SK-N-SH (cell line): ENCODE data around the gene CAMK2D. TPM values are rescaled to one million over a fixed set of nuclear protein-coding genes. Genes with fewer than 3 reads are reported as not detected.

ENCODE experiments used
- CTCF ChIA-PET: fragments of 300-600, 350-600 bp; formaldehyde crosslinking; extraction: SDS; loops from one replicate; lab custom pipeline; 2021; lab: Yijun Ruan, JAX
- POLR2A ChIA-PET: fragments of 350-600 bp; sonication (Branson Sonifier 250); formaldehyde crosslinking; extraction: SDS; loops from one replicate; lab custom pipeline; 2020; ENCODE audit warnings: antibody characterized with exemption, inconsistent platforms; lab: Yijun Ruan, JAX
- DNase-seq: peaks from one replicate; pipeline ENCODE4 v3.0.0; 2012
- H2AFZ ChIP-seq: fragments of 200-600 bp; sonication (generic); 2 replicates; pipeline ENCODE4 v1.8.1; 2016; ENCODE audit warnings: antibody characterized with exemption, mild to moderate bottlenecking, low read depth
- H3F3A ChIP-seq: fragments of 200-600 bp; sonication (generic); replicated peaks from 2 replicates; pipeline ENCODE3; 2016; ENCODE audit warnings: antibody characterized with exemption, mild to moderate bottlenecking; ENCODE audit not compliant: insufficient read depth
- H3K27ac ChIP-seq, 2 experiments: fragments of 200-500 bp in 1 of 2; fragments of 200-600 bp in 1 of 2; sonication (Bioruptor generic) in 1 of 2; sonication (generic), shearing (Covaris generic) in 1 of 2; 2 replicates each; pipeline versions ENCODE4 v1.5.1 to v1.6.1; 2014 to 2016; ENCODE audit warnings: low read depth in 2 of 2, inconsistent platforms in 1 of 2, low read length in 1 of 2, mild to moderate bottlenecking in 1 of 2, mixed read lengths in 1 of 2
- H3K27me3 ChIP-seq: fragments of 200-600 bp; sonication (generic), shearing (Covaris generic); 2 replicates; pipeline ENCODE4 v1.6.1; 2016; ENCODE audit warnings: mixed run types; ENCODE audit not compliant: insufficient read depth
- H3K36me3 ChIP-seq, 2 experiments: fragments of 200-500 bp in 1 of 2; fragments of 200-600 bp in 1 of 2; sonication (Bioruptor generic) in 1 of 2; sonication (generic) in 1 of 2; replicated peaks in 1 of 2; 2 replicates each; pipeline versions ENCODE3 to v1.5.1; 2014 to 2016; ENCODE audit warnings: low read length in 1 of 2, mild to moderate bottlenecking in 1 of 2; ENCODE audit not compliant: insufficient read depth in 2 of 2, control insufficient read depth in 1 of 2
- H3K4me1 ChIP-seq, 2 experiments: fragments of 200-500 bp in 1 of 2; fragments of 200-600 bp in 1 of 2; sonication (Bioruptor generic) in 1 of 2; sonication (generic), shearing (Covaris generic) in 1 of 2; 2 replicates each; pipeline versions ENCODE4 v1.5.1 to v1.6.1; 2014 to 2016; ENCODE audit warnings: low read depth in 1 of 2, low read length in 1 of 2, mixed run types in 1 of 2; ENCODE audit not compliant: insufficient read depth in 2 of 2, control insufficient read depth in 1 of 2
- H3K4me2 ChIP-seq: fragments of 200-600 bp; sonication (generic), shearing (Covaris generic); 2 replicates; pipeline ENCODE4 v1.6.1; 2017; ENCODE audit warnings: mixed run types
- H3K4me3 ChIP-seq, 2 experiments: fragments of 200-500 bp in 1 of 2; fragments of 200-600 bp in 1 of 2; sonication (Bioruptor generic) in 1 of 2; sonication (generic), shearing (Covaris generic) in 1 of 2; 2 replicates each; pipeline versions ENCODE4 v1.5.1 to v1.8.1; 2014 to 2016; ENCODE audit warnings: low read depth in 2 of 2, inconsistent platforms in 1 of 2, low read length in 1 of 2, mild to moderate bottlenecking in 1 of 2, mixed read lengths in 1 of 2, moderate library complexity in 1 of 2
- H3K79me2 ChIP-seq: fragments of 200-600 bp; sonication (generic); 2 replicates; pipeline ENCODE4 v1.8.1; 2017; ENCODE audit warnings: mild to moderate bottlenecking; ENCODE audit not compliant: insufficient read depth
- H3K9ac ChIP-seq: fragments of 200-600 bp; sonication (generic); 2 replicates; pipeline ENCODE4 v1.6.1; 2017; ENCODE audit warnings: mixed run types
- H3K9me2 ChIP-seq: fragments of 200-600 bp; sonication (generic); 2 replicates; pipeline ENCODE4 v1.6.1; 2017; ENCODE audit warnings: mixed run types
- H3K9me3 ChIP-seq: fragments of 200-600 bp; sonication (generic); 2 replicates; pipeline ENCODE4 v1.6.1; 2017; ENCODE audit warnings: mixed run types, mild to moderate bottlenecking, moderate library complexity
- H4K20me1 ChIP-seq: fragments of 200-600 bp; sonication (generic); 2 replicates; pipeline ENCODE4 v1.6.1; 2017; ENCODE audit warnings: mild to moderate bottlenecking, mixed run types; ENCODE audit not compliant: insufficient read depth
- ELF1 ChIP-seq: IDR thresholded peaks from 2 replicates; pipeline ENCODE4 v1.4.0; 2012
- GATA2 ChIP-seq: sonication (generic); formaldehyde crosslinking; IDR thresholded peaks from 2 replicates; pipeline ENCODE4 v1.5.0; 2020; ENCODE audit warnings: mild to moderate bottlenecking, missing genetic modification reagents
- IRF3 ChIP-seq: fragments of 150-350 bp; IDR thresholded peaks from 2 replicates; pipeline ENCODE4 v1.6.1; 2016; ENCODE audit warnings: mild to moderate bottlenecking, low read depth, low read length
- MAX ChIP-seq: IDR thresholded peaks from 2 replicates; pipeline ENCODE4 v1.4.0; 2012; ENCODE audit warnings: low read depth
- MEF2A ChIP-seq: IDR thresholded peaks from 2 replicates; pipeline ENCODE4 v1.4.0; 2012; ENCODE audit warnings: low read depth, borderline replicate concordance
- RAD21 ChIP-seq: IDR thresholded peaks from 2 replicates; pipeline ENCODE4 v1.6.1; 2012; ENCODE audit warnings: mild to moderate bottlenecking, low read length
- RCOR1 ChIP-seq: fragments of 150-350 bp; IDR thresholded peaks from 2 replicates; pipeline ENCODE4 v1.6.1; 2017; ENCODE audit warnings: antibody characterized with exemption, low read length
- REST ChIP-seq: IDR thresholded peaks from 2 replicates; pipeline ENCODE4 v1.6.1; 2012; ENCODE audit warnings: mild to moderate bottlenecking, low read depth, low read length, moderate library complexity
- RFX5 ChIP-seq: IDR thresholded peaks from 2 replicates; pipeline ENCODE4 v1.6.1; 2012; ENCODE audit warnings: mild to moderate bottlenecking, improper control_type of control experiment, low read length
- SIN3A ChIP-seq: IDR thresholded peaks from 2 replicates; pipeline ENCODE4 v1.6.1; 2012; ENCODE audit warnings: low read depth, mild to moderate bottlenecking, low read length, moderate library complexity, borderline replicate concordance
- TCF12 ChIP-seq: IDR thresholded peaks from 2 replicates; pipeline ENCODE4 v1.4.0; 2012
- USF2 ChIP-seq: fragments of 150-350 bp; IDR thresholded peaks from 2 replicates; pipeline ENCODE4 v1.6.1; 2017; ENCODE audit warnings: antibody characterized with exemption, low read length, low read depth, borderline replicate concordance
- WGBS: methylation state at CpG from one replicate; pipeline ENCODE4 v1.1.6; 2017; ENCODE audit warnings: low lambda C conversion rate; 5-methylcytosine and 5-hydroxymethylcytosine counted together
- polyA plus RNA-seq, 3 experiments: library from polyadenylated mRNA; depleted of rRNA; stranded (reverse); fragments of >200 nt; gene quantifications; 2 replicates each; pipeline ENCODE4 v1.2.3, GENCODE V29; 2012
- TF ChIP-seq, protein P1 (sequence below): IDR thresholded peaks from 2 replicates; pipeline ENCODE4; 2012
- TF ChIP-seq, protein P2 (sequence below): fragments of 200-600 bp; sonication (generic); IDR thresholded peaks from 2 replicates; pipeline ENCODE4 v1.6.1; 2017; ENCODE audit warnings: antibody characterized with exemption, mild to moderate bottlenecking, moderate library complexity

CAMK2D gene
- polyA plus RNA-seq, 1 of the 3 experiments (the other 2 are of a cell fraction) = 17.0 TPM

DNA sequence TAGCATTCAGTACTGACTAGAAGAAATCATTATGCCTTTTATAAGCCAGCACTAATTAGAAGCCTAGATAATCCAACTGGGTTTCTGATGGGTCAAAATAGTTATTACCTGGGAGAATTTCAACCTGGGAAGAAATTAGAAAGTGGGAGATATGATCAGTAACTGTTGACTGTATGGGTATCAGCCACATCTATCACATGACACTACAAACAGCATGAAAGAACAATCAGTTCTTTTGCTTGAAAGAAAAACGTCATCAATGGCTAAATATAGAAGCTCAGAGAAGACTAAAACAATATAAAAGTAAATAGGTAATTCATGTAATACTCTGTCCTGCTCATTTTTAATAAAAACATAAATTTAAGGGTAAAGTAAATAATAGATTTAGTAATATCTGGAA, 145.1 kb downstream of the CAMK2D start:
- H3K4me2 ChIP-seq = no peak overlapping the region
- no peak for TF ChIP-seq USF2
- no peak for TF ChIP-seq IRF3
- no peak for TF ChIP-seq RAD21
- no peak for TF ChIP-seq TCF12
- TF ChIP-seq MAX = no peak
- TF ChIP-seq SIN3A = no peak
- TF ChIP-seq, protein P1, sequence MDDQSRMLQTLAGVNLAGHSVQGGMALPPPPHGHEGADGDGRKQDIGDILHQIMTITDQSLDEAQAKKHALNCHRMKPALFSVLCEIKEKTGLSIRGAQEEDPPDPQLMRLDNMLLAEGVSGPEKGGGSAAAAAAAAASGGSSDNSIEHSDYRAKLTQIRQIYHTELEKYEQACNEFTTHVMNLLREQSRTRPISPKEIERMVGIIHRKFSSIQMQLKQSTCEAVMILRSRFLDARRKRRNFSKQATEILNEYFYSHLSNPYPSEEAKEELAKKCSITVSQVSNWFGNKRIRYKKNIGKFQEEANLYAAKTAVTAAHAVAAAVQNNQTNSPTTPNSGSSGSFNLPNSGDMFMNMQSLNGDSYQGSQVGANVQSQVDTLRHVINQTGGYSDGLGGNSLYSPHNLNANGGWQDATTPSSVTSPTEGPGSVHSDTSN = no peak
- TF ChIP-seq RFX5 = no peak
- TF ChIP-seq MEF2A = no peak
- TF ChIP-seq RCOR1 = no peak
- TF ChIP-seq, protein P2, sequence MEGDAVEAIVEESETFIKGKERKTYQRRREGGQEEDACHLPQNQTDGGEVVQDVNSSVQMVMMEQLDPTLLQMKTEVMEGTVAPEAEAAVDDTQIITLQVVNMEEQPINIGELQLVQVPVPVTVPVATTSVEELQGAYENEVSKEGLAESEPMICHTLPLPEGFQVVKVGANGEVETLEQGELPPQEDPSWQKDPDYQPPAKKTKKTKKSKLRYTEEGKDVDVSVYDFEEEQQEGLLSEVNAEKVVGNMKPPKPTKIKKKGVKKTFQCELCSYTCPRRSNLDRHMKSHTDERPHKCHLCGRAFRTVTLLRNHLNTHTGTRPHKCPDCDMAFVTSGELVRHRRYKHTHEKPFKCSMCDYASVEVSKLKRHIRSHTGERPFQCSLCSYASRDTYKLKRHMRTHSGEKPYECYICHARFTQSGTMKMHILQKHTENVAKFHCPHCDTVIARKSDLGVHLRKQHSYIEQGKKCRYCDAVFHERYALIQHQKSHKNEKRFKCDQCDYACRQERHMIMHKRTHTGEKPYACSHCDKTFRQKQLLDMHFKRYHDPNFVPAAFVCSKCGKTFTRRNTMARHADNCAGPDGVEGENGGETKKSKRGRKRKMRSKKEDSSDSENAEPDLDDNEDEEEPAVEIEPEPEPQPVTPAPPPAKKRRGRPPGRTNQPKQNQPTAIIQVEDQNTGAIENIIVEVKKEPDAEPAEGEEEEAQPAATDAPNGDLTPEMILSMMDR = no peak
- no peak for TF ChIP-seq GATA2
- no peak for TF ChIP-seq REST
- no peak for TF ChIP-seq ELF1
- TF ChIP-seq, all 33 proteins: peak for 0
- H3K27me3 ChIP-seq = no peaks in the 10 kb centered on the region
- no peak for DNase-seq
- no peak overlapping the region for H3K27ac ChIP-seq
- H4K20me1 ChIP-seq = no peaks in the 10 kb centered on the region; the same call in 1 of the 2 replicates
- no peak overlapping the region for H2AFZ ChIP-seq
- ChIA-PET CTCF (no interaction called here), POLR2A (no interaction called here)
- H3K79me2 ChIP-seq = peaks cover 19% of the 10 kb centered on the region
- WGBS = 83% methylated on average over 1 of the region's 1 CpG
- H3K36me3 ChIP-seq = peaks cover 0 to 9% of the 10 kb centered on the region in 2 experiments
- H3K9ac ChIP-seq = no peak overlapping the region
- H3K4me1 ChIP-seq = peaks cover 0 to 11% of the 10 kb centered on the region in 2 experiments; a peak in 2 of 4 replicates
- no peaks in the 10 kb centered on the region for H3K9me3 ChIP-seq
- no peak overlapping the region for H3K4me3 ChIP-seq
- H3K9me2 ChIP-seq = no peaks in the 10 kb centered on the region
- peaks cover 15% of the 10 kb centered on the region for H3F3A ChIP-seq
